ENCODE measurements around the gene EP300.

Gene EP300

DNA sequence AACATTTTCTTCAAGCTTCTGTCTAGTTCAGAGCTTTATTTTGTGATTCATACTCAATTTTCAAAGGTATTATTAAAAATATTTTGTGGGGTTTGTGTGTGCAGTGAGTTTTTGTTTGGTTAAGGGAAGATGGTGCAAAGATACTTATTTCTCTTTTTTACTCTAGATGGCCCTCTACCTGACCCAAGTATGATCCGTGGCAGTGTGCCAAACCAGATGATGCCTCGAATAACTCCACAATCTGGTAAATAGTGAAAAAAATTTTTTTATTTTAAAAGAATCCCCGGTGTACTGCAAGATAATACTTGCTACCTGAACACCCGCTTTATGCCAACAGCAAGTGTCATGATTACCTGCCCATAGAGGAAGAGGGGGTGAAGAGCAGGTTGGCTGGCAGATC, 54.2 kb downstream of the EP300 start (continued):
- TF ChIP-seq, protein P1, sequence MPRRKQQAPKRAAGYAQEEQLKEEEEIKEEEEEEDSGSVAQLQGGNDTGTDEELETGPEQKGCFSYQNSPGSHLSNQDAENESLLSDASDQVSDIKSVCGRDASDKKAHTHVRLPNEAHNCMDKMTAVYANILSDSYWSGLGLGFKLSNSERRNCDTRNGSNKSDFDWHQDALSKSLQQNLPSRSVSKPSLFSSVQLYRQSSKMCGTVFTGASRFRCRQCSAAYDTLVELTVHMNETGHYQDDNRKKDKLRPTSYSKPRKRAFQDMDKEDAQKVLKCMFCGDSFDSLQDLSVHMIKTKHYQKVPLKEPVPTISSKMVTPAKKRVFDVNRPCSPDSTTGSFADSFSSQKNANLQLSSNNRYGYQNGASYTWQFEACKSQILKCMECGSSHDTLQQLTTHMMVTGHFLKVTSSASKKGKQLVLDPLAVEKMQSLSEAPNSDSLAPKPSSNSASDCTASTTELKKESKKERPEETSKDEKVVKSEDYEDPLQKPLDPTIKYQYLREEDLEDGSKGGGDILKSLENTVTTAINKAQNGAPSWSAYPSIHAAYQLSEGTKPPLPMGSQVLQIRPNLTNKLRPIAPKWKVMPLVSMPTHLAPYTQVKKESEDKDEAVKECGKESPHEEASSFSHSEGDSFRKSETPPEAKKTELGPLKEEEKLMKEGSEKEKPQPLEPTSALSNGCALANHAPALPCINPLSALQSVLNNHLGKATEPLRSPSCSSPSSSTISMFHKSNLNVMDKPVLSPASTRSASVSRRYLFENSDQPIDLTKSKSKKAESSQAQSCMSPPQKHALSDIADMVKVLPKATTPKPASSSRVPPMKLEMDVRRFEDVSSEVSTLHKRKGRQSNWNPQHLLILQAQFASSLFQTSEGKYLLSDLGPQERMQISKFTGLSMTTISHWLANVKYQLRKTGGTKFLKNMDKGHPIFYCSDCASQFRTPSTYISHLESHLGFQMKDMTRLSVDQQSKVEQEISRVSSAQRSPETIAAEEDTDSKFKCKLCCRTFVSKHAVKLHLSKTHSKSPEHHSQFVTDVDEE (CRISPR knock-in tag; IDR thresholded peaks at IDR 0.05), result no peak
- no peak for TF ChIP-seq ARNTL (CRISPR knock-in tag; IDR thresholded peaks at IDR 0.05; ENCODE audit: borderline replicate concordance, low read depth)
- no peak for TF ChIP-seq ZC3H10 (CRISPR knock-in tag; IDR thresholded peaks at IDR 0.05)
- no peak for TF ChIP-seq GLIS3 (CRISPR knock-in tag; IDR thresholded peaks at IDR 0.05)
- no peak for TF ChIP-seq ZFP30 (CRISPR knock-in tag; IDR thresholded peaks at IDR 0.05)

DNA sequence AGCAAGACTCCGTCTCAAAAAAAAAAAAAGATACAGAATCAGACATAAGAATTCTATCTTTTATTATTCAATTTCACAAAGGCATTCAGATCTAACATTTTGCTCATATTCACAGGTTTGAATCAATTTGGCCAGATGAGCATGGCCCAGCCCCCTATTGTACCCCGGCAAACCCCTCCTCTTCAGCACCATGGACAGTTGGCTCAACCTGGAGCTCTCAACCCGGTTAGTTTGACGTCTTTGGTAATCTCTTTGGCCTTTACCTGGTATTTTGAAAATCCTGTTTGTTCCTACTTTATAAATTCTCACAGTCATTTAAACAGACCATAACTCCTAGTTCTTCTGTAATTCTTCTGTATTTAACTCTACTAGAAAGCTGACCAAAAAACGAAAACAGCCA, 55.3 kb downstream of the EP300 start:
- TF ChIP-seq, protein P2, sequence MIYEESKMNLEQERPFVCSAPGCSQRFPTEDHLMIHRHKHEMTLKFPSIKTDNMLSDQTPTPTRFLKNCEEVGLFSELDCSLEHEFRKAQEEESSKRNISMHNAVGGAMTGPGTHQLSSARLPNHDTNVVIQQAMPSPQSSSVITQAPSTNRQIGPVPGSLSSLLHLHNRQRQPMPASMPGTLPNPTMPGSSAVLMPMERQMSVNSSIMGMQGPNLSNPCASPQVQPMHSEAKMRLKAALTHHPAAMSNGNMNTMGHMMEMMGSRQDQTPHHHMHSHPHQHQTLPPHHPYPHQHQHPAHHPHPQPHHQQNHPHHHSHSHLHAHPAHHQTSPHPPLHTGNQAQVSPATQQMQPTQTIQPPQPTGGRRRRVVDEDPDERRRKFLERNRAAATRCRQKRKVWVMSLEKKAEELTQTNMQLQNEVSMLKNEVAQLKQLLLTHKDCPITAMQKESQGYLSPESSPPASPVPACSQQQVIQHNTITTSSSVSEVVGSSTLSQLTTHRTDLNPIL (CRISPR knock-in tag; IDR thresholded peaks at IDR 0.05; ENCODE audit: low read depth), result no peak
- TF ChIP-seq, protein P1 (CRISPR knock-in tag; IDR thresholded peaks at IDR 0.05), result no peak
- ATAC-seq, result no peak

DNA sequence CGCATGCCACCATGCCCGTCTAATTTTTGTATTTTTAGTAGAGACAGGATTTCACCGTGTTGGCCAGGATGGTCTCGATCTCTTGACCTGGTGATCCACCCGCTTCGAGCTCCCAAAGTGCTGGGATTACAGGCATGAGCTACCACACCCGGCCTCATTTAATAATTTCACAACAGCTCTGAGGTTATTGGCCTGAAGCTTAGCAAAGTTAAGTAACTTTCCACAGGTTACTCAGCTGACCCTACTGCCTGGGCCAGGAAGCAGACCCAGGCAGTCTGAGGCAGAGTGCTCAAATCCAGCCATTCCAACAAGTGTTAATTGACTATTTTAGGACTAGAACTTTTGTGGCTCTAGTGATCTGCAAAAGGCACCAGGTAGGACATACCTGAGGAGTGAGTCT, 60.5 kb downstream of the EP300 start:
- ATAC-seq, result no peak
- TF ChIP-seq TCF4 (CRISPR knock-in tag; IDR thresholded peaks at IDR 0.05; ENCODE audit: borderline replicate concordance) (no peak), ZNF70 (CRISPR knock-in tag; IDR thresholded peaks at IDR 0.05) (no peak), ZNF8 (CRISPR knock-in tag; IDR thresholded peaks at IDR 0.05) (no peak), ZC3H10 (CRISPR knock-in tag; IDR thresholded peaks at IDR 0.05) (no peak), ARNTL (CRISPR knock-in tag; IDR thresholded peaks at IDR 0.05; ENCODE audit: borderline replicate concordance, low read depth) (no peak), ESRRG (CRISPR knock-in tag; IDR thresholded peaks at IDR 0.05) (no peak), OSR1 (CRISPR knock-in tag; IDR thresholded peaks at IDR 0.05) (no peak), BACH2 (CRISPR knock-in tag; IDR thresholded peaks at IDR 0.05; ENCODE audit: borderline replicate concordance) (no peak), GLIS3 (CRISPR knock-in tag; IDR thresholded peaks at IDR 0.05) (no peak), RARB (CRISPR knock-in tag; IDR thresholded peaks at IDR 0.05) (no peak), PPARA (CRISPR knock-in tag; IDR thresholded peaks at IDR 0.05; ENCODE audit: borderline replicate concordance) (no peak), TOX (CRISPR knock-in tag; IDR thresholded peaks at IDR 0.05; ENCODE audit: borderline replicate concordance) (no peak), ZNF565 (CRISPR knock-in tag; conservative IDR thresholded peaks at IDR 0.05; ENCODE audit: low read depth) (no peak), SNAI2 (CRISPR knock-in tag; IDR thresholded peaks at IDR 0.05) (no peak)
- TF ChIP-seq, protein P3, sequence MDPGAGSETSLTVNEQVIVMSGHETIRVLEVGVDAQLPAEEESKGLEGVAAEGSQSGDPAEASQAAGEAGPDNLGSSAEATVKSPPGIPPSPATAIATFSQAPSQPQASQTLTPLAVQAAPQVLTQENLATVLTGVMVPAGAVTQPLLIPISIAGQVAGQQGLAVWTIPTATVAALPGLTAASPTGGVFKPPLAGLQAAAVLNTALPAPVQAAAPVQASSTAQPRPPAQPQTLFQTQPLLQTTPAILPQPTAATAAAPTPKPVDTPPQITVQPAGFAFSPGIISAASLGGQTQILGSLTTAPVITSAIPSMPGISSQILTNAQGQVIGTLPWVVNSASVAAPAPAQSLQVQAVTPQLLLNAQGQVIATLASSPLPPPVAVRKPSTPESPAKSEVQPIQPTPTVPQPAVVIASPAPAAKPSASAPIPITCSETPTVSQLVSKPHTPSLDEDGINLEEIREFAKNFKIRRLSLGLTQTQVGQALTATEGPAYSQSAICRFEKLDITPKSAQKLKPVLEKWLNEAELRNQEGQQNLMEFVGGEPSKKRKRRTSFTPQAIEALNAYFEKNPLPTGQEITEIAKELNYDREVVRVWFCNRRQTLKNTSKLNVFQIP (CRISPR knock-in tag; IDR thresholded peaks at IDR 0.05; ENCODE audit: borderline replicate concordance, low read depth), result no peak
- TF ChIP-seq, protein P4, sequence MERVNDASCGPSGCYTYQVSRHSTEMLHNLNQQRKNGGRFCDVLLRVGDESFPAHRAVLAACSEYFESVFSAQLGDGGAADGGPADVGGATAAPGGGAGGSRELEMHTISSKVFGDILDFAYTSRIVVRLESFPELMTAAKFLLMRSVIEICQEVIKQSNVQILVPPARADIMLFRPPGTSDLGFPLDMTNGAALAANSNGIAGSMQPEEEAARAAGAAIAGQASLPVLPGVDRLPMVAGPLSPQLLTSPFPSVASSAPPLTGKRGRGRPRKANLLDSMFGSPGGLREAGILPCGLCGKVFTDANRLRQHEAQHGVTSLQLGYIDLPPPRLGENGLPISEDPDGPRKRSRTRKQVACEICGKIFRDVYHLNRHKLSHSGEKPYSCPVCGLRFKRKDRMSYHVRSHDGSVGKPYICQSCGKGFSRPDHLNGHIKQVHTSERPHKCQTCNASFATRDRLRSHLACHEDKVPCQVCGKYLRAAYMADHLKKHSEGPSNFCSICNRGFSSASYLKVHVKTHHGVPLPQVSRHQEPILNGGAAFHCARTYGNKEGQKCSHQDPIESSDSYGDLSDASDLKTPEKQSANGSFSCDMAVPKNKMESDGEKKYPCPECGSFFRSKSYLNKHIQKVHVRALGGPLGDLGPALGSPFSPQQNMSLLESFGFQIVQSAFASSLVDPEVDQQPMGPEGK (CRISPR knock-in tag; IDR thresholded peaks at IDR 0.05; ENCODE audit: borderline replicate concordance), result no peak
- TF ChIP-seq, protein P2 (CRISPR knock-in tag; IDR thresholded peaks at IDR 0.05; ENCODE audit: low read depth), result no peak

Data from SK-N-SH treated with all-trans-retinoic acid at 6 μM for 48 hours (cell line).